GM10248 (cell line): Measurements from ENCODE around the gene SHISA8.

ENCODE experiments used
- CTCF ChIA-PET: fragments of 300-600 bp; sonication (Branson Sonifier 250); formaldehyde crosslinking; extraction: SDS; loops from one replicate; lab custom pipeline; 2021; ENCODE audit warnings: antibody characterized with exemption; lab: Yijun Ruan, JAX
- POLR2A ChIA-PET: fragments of 350-650 bp; sonication (Branson Sonifier 250); formaldehyde crosslinking; extraction: SDS; loops from one replicate; lab custom pipeline; 2020; ENCODE audit warnings: antibody characterized with exemption; lab: Yijun Ruan, JAX
- DNase-seq: peaks from one replicate; pipeline ENCODE4 v3.0.0; 2012; ENCODE audit errors: extremely low spot score
- CTCF ChIP-seq: IDR thresholded peaks from 2 replicates; pipeline ENCODE4 v1.5.1; 2012; ENCODE audit warnings: mild to moderate bottlenecking, low read depth; ENCODE audit errors: extremely low read depth, missing control alignments, control extremely low read depth

SHISA8 gene

GRCh38 chr22:41880653-41881052 lies 34.2 kb downstream of the SHISA8 start:
- POLR2A ChIA-PET = no interaction called here
- CTCF ChIA-PET = interaction anchor here (0.9 to 3.4 kb wide), 6 partner anchors 8 to 183 kb away, joined by 3 to 9 read pairs (median 4); no protein-coding TSS in a partner anchor
- DNase-seq = no peak
- no peak for TF ChIP-seq CTCF

DNA sequence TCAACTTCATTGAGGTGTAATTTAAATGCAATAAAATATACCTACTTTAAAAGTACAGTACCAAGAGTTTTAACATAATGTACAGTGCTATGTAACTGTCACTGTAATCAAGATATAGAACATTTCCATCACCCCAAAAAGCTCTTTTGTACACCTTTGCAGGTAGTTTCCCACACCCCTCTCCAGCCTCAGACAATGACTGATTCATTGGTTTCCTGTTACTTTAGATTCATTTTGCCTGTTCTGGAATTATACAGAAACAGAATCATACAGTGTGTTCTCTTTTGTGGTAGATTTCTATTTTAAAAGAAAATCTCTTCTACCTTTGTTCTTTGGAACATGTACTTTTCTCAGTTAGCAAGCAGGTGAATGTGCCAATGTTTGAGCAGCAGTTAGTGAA lies 38.2 kb downstream of the SHISA8 start:
- ChIA-PET POLR2A (no interaction called here), CTCF (interaction anchor here (1.0 to 1.5 kb wide), 2 partner anchors 14 to 130 kb away, joined by 3 read pairs; no protein-coding TSS in a partner anchor)
- no peak for DNase-seq
- TF ChIP-seq CTCF = no peak

DNA sequence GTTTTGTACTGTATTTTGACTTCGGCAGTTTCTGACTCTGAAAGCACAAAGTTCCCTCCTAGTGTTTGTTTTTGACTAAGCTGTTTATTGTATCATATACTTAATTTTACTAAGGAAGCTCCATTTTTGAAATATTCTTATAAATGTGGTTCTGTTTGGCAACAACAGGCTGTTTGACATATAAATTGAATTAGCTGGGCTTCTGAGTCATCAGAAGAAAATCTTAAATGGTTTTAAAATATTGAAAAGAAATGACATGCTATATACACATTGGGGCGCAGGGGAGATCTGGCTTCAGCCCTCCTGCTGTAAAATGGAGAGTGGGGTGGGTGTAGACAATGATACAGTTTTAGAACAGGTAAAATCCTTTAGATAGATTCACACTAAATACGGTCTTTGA lies 38.6 kb downstream of the SHISA8 start:
- no peak for DNase-seq
- ChIA-PET CTCF (interaction anchor here (1.0 kb wide), 1 partner anchor 129 kb away, joined by 3 read pairs; no protein-coding TSS in a partner anchor), POLR2A (no interaction called here)
- no peak for TF ChIP-seq CTCF

GRCh38 chr22:41875531-41876270 lies 39.2 kb downstream of the SHISA8 start:
- DNase-seq = no peak
- POLR2A ChIA-PET = no interaction called here
- CTCF ChIA-PET = interaction anchor here (1.0 kb wide), 1 partner anchor 129 kb away, joined by 3 read pairs; no protein-coding TSS in a partner anchor
- no peak for TF ChIP-seq CTCF

- ChIA-PET CTCF (interaction anchor here (1.2 to 1.4 kb wide), 2 partner anchors 12 to 177 kb away, joined by 3 to 4 read pairs; no protein-coding TSS in a partner anchor), POLR2A (no interaction called here)
- no peak for DNase-seq
- no peak for TF ChIP-seq CTCF
Observed at GRCh38 chr22:41874090-41874489, 40.8 kb downstream of the SHISA8 start.

DNA sequence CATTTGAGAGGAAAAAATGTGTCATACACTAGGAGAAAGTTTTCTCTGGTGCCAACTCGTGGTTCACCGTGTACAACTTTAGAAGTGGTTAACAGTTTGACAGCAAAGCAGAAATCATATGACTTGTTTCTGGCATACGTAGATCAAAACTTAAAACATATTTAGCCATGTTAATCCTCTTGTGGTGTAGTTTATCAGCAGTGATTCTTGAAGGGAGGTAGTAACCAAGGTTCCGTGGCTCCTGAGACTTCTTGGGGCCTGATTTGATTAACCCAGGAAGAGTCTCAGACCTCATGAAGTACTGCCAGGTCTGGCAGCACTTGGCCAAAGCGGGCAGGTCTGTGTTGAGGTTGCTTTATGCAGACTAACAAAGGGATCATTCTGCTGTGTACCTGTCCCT lies 41.5 kb downstream of the SHISA8 start:
- POLR2A ChIA-PET = interaction anchor here (3.1 kb wide), 1 partner anchor 10 kb away, joined by 20 read pairs; no protein-coding TSS in a partner anchor
- TF ChIP-seq CTCF = no peak
- CTCF ChIA-PET = interaction anchor here (2.1 to 2.8 kb wide), 2 partner anchors 8 to 11 kb away, joined by 9 to 14 read pairs; no protein-coding TSS in a partner anchor
- DNase-seq = no peak
